GM13977 (cell line): ENCODE results near the gene LPP.

ENCODE experiments used
- DNase-seq: peaks from one replicate; pipeline ENCODE4 v3.0.0; 2012; ENCODE audit warnings: low spot score
- in situ Hi-C: fragments of 300-500 bp; cut with MboI; formaldehyde crosslinking; loops from one replicate; pipeline ENCODE4 v1.12.0; 2022; ENCODE audit warnings: low sequenced_read_pairs, low pct_unique_long_range_greater_than_20kb, mixed read lengths, inconsistent platforms; ENCODE audit not compliant: unreplicated experiment
- TF ChIP-seq, protein P1 (sequence below): IDR thresholded peaks from 2 replicates; pipeline ENCODE4 v1.5.1; 2012; ENCODE audit warnings: mild to moderate bottlenecking, control low read depth; ENCODE audit not compliant: insufficient read depth; ENCODE audit errors: extremely low read depth, missing control alignments

The LPP gene

DNA sequence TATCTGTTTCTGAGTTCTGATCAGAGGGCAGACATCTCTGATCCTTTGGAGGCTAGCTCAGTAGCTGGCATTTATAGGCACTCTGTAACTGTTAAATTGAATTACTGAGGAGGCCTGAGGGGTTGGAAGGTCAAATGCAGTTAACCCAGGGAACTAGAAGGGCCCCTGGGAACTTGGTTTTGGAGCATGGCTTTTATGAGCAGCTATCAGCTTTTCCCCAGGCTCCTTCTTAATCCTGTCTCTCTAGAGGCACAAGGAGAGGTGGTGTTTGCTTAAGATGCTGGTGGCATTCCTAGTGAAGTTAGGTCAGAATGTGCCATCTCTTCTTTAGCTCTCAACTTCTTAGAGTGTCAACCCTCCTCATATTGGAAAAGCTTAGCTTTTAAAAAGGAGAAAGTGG, 128.9 kb downstream of the LPP start:
- TF ChIP-seq, protein P1, sequence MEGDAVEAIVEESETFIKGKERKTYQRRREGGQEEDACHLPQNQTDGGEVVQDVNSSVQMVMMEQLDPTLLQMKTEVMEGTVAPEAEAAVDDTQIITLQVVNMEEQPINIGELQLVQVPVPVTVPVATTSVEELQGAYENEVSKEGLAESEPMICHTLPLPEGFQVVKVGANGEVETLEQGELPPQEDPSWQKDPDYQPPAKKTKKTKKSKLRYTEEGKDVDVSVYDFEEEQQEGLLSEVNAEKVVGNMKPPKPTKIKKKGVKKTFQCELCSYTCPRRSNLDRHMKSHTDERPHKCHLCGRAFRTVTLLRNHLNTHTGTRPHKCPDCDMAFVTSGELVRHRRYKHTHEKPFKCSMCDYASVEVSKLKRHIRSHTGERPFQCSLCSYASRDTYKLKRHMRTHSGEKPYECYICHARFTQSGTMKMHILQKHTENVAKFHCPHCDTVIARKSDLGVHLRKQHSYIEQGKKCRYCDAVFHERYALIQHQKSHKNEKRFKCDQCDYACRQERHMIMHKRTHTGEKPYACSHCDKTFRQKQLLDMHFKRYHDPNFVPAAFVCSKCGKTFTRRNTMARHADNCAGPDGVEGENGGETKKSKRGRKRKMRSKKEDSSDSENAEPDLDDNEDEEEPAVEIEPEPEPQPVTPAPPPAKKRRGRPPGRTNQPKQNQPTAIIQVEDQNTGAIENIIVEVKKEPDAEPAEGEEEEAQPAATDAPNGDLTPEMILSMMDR: no peak
- in situ Hi-C loops: no loop called here

DNA sequence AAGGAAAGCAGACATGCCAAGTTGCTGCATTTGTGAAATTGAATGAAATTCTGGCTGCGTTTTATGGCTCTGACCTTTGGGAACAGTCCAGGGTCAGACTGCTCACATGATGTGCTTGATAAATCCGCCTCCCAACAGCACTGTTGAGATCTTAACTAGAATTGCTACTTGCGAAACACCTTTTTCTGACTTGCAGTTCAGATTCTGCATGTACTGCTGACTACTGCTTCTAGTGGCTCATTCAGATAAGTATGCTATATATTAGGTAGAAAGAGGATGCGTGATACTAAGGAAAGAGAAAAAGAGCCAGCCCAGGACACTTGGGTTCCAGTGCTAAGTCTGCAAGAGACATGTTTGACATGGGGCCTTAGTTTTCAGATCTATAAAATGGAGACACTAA, 129.4 kb downstream of the LPP start:
- no peak for DNase-seq
- in situ Hi-C loops: no loop called here
- TF ChIP-seq, protein P1: no peak

More for the DNA sequence above, 128.9 kb downstream of the LPP start:
- DNase-seq: no peak

DNA sequence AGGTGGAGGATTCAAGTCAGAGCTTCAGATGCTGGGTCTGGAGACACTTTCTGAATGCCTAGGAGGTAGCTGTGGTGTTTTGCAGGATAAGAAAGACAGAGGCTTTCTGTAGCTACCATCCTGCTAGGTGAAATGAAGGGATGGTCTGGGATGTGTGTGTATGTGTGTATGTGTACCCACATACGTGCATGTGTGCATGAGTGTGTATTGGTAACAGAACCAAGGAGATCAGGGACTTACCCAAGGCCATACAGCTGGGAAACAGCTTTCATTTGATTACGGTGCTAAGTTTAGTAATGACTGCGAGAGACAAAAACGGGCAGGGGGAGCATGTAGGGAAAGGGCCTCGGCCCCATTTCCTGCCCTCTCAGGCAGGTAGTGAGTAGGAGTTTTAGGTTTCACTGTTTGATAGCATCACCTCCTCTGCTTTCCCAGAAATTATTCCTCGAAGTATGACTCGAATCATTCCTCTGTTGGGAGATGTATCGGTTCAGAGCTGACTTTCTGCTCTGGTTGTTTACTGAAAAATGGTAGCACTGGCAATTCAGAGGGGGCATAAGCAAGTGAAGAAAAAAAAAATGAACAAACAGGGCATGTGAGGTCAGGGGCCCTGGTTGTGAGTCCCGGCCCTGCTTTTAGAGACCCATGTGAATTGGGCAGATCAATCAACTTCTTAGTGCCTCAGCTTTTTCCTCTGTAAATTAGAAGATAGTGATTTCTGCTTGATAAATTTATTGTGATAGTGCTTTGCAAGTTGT, 130.7 kb downstream of the LPP start:
- TF ChIP-seq, protein P1: no peak
- DNase-seq: no peak
- in situ Hi-C loops: no loop called here

DNA sequence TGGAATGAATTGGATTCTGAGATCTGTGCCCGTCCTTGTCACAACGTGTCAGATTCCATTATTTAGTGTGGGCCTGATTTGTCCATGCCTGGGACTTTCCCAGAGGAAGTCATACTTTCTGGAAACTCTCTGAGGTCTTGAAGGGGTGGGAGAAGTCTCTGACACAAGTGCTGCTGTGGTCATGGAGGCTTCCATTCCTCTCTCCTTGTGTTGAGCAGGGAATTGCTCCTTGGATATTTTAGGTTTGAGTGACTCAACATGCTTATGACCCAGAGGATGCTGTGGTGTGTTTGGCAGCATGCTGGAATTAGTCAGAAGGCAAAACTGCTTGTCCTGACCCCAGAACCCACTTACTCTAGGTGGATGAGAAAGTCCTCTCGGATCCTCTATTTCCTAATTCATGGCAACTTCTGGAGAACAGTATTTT, 132.1 kb downstream of the LPP start:
- DNase-seq: no peak
- TF ChIP-seq, protein P1: no peak
- in situ Hi-C loops: no loop called here

DNA sequence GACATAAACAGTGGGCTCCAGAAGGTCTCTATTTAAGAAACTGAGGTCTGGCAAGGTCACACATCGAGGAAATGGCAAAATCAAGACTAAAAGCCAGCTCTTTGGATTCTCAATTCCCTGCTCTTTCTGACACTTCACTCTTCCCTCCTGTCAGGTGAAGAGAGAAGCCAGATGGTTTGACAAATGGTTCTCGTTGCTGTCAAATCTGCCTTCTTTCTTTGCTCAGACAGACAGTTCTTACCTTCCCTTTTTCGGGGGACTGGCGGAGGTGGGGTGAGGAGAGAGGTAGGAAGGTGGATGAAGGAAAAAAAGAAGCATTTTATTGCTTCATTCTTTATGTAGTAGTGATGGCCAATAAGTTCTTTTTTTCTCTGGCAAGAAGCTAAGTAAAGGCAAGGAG, 133.4 kb downstream of the LPP start:
- DNase-seq: no peak
- TF ChIP-seq, protein P1: no peak
- in situ Hi-C loops: no loop called here

DNA sequence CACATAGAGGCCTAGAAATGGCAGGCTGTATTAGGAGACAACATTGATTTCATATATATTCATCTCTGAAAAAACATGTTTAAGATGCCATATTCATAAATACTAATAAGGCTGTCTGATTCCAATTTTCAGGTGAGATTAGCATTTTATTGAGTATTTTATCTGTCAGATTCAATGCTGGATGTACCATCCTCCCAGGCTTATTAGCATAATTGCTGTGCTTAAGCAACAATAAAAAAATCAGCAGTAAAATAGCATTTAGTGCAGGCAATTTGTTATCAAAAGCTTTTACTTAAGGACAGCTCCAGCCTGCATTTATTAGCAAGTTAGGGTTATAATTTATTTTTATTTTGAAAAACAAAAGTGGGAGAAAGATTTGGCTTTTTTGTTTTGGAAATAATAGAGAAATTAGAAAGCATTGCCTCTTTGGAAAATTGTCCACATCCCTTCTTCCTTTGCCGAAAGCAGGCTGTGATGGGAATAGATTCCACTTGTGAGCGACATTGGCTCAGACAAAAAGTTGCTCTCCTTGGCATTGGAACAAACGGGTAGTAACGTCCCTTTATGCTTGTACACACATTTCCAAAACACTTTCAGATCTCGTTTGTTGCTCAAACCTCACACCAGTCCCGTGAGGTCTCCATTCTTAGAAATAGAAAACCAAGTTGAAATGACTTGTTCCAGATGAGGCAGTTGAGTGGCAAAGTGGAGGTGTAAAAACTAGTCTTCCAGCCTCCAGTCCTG, 134.0 kb downstream of the LPP start:
- in situ Hi-C loops: no loop called here
- no peak for DNase-seq
- TF ChIP-seq, protein P1: no peak
